ENCODE data around the gene WSCD2.
A peak's percentile ranks its signal among the peaks of the same experiment; 100 is the strongest.

WSCD2 gene

DNA sequence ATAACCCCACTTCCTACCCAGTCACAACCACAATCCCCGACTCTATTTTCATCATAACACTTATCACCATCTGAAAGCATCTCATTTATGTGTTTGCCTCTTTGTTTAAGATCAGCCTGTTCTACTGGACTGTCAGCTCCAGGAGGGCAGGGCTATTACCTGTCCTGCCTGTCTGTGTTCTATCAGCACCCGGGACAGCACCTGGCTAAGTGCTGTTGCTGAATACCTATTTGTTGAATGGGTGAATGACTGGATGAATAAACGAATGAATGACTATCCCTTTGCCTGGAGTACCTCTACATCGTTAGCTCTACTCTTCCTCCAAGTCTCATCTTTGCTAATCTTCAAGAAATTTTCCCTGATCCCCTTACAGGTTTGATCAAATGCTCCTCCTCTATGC, 69.0 kb downstream of the WSCD2 start:
- no peak for DNase-seq

DNA sequence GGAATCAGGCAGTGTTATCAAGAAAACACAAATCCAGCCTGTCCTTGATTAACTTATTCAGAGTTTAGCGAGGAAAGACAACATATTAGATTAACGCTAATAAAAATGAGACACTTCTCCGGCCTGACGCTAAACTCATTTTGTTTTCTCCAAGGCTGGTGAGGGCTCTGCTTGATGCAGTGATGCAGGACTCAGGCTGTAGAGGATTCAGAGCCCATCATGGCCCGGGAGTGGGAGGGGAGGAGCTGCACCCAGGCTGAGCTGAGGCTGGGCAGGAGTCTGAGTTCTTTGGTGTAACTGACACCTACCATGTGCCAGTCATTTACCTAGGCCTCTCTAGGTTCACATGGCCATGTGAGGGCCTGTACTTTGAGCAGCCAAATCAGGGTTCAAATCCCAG, 70.0 kb downstream of the WSCD2 start:
- DNase-seq, result no peak

DNA sequence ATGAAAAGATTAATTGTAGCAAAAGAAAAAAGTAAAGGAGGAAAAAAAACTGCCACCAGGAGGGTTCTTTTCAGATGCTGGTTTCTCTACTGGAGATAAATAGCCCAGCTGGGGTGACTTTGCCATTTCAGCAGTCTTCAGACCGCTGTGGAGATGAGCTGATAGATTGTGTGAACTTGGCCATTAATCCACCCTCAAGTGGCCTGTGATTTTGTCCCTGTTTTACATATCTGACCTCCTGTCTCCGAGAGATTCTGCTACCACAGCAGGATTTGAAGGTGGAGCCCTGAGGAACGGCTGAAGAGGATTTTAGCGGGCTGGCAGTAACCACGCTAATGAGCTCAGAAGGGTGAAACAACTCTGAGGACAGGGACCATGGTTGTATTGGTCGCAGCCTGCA, 72.7 kb downstream of the WSCD2 start:
- no peak for DNase-seq

DNA sequence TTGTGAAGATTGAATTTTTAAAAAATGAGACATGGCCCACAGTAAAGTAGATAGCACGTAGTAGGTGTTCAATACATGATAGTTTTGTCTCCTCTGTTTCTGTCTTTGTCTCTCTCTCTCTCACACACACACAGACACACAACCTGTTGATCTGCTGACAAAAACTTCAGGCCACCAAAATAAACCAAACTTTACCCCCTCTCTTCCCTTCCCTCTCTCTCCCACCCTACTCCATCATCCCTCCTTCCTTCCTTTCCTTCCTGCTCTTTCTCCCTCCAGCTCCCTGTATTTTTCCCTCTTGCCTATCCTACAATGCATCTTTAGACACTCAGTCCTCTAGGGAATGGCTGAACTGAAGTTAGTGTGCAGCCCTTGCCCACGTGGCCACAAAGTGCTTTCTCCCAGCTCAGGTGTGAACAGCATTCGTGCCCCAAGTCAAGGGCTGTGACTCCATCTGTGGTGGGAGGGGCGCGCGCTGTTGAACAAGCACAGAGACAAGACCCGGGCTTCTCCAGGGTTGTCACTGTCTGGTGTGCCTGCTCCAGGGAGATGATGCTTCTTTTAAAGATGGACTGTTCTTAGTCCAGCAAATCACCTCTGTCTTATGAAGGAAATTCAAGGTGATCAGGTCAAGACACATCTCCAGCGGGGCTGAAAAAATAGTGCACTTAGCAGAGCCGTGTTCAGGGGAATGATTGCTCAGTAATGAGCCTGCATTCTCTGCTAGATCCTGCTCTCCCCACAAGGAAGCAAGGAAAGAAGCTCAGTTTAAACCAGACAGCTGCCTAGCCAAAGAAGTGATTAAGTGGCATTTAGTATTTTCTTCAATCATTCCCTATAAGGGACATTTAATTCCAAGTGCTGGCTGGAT, 75.3 kb downstream of the WSCD2 start:
- DNase-seq, result no peak

DNA sequence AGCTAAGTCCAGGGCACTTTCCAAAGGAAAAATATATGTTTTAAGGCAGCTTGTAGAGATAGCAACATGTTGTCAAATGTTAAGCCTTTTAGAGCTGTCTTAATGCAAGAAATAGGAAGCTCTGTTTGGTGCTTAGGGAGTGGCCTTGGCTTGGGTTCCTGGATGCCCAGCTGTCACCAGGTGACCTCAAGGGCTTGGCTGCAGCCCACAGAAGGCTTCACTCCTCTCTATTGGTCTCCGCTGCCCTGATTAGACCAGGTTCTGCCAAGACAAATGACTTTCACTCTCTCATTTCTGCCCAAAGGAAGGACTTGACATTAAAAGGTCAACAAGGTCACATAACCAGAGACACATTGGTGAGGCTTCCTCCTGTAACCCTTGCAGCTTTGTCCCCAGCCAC, 76.8 kb downstream of the WSCD2 start:
- DNase-seq, result no peak

DNA sequence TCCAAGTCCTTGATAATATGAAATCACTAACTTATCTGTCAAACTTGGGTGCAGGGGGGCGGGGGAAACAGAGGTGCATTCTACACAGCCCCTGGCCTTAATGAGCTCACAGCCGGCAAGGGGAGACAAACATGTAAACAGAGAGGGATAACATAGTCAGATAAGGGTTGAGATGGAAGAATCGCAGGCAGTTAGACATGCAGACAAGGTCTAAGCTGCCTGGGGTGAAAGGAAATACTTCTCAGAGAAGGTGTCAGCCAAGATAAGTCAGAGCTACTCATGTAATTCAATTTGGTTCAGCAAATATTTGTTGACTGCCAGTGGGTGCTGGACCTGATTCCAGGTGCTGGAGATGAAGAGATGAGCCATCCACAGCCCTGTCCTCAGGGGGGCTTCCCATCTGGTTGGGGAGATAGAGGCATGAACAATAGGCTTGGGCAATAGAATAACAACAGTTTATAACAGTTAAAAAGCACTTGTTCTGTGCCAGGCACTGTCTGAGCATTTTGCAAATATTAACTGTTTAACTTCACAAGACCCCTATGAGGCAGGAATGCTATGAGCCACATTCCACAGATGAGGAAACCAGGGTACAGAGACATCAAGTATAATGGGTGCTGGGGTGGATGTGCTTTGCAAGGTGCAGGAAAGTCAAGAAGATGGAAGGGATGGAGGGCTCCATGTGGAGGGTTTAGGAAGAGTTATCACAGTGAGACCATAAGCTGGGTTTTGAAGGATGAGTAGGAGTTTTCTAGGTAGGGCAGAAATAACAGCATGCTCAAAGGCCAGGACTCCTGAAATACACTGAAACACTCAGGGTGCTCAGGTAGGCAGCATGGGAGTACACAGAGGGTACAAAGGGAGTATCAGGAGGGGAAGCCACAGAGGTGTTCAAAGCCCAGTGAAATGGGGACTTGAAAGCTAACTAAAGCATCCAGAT, 79.0 kb downstream of the WSCD2 start:
- DNase-seq, result no peak

DNA sequence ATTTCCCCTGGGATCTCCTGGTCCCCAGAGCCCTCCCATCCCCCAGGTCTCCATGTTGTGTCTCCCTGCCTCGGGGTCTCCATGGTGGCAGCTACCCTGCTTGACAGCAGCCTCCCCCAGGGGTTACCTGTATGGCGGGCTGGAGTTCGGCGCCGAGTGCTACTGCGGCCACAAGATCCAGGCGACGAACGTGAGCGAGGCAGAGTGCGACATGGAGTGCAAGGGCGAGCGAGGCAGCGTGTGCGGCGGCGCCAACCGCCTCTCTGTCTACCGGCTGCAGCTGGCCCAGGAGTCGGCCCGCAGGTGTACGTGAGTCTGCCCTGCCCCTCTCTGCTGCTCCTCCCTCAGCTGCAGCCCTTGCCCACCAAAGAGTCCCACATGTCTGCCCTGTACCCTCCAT, 80.9 kb downstream of the WSCD2 start:
- no peak for DNase-seq

DNA sequence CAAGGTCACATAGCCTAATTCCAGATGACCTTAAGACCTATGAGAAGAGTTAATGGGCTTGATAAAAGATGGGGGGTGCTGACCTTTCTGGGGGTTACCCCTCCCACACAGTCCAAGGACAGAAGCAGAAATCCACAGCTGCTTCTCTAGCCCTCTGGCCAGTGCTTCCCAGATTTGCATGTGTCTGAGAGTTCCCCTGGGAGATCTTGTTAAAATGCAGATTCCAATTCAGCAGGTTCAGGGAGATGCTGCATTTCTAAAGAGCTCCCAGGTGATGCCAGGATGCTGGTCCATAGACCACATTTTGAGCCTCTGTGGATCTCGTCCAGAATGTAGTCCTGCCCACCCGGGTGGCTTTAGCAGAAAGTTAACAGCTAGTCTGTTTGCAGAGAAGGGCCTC, 82.1 kb downstream of the WSCD2 start:
- DNase-seq, result no peak

DNA sequence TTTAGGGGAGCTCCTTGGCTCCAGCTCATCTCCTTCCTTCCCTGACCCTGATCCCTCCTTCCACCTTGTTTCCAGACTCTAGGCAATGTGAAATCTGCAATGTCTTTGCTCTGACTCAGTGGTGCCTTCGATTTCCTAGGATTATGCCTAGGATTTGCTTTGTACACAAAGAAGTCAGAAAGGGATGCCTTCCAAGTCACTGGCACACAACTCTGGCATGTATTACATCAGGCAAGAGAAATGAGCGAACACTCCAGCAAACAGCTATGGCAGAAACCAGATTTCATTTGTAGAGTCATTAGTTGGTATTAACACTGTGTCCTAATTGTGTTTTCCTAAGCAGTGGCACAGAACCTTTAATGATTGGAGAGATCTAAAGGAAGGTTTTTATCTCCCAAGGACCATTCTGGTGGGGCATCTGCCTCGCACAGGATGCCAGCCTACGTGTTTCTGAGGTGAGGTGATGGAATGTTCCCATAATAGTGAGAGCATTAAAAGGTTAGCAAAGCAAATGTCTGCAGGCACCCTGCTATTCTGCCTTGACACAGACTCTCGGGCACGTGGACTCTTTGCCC, 84.9 kb downstream of the WSCD2 start:
- no peak for DNase-seq

DNA sequence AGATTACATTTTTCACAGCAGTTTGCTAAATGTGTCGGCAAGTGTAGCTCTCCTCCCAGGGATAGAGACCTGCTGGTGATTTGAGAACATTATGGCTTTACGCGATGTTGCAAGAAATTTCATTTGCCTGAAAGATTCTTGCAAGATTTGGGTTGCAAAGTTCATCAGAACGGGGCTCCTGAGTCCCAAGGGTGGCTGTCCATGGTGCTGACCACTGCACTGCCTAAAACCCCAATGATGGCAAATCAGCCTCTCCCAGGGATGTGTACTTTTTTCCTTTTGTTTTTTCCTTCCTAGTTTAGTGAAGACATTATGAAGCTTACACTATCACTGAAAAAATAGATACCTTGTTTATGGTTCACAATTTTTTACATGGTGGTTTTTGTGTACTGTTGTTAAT, 85.4 kb downstream of the WSCD2 start:
- DNase-seq, result peak; percentile 27 to 71 (median 48)

DNA sequence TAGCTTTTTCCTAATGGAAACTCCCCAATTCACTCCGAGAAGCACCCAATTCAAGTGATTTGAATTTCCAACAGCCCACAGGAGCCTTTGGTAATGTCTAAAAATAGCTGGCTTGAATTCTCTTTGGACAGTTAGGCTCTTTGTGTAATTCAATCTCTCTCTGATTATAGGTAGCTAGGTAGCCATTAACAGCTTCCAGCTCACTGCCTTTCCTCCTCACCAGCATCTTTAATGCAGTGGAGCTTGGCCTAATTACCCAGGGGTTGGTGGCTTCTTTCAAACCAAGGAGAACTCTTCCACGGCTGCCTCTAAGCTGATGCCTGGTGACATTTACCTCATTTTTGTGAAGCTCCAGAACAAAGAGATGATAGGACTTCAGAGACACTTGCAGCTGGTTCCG, 86.4 kb downstream of the WSCD2 start:
- no peak for DNase-seq

DNA sequence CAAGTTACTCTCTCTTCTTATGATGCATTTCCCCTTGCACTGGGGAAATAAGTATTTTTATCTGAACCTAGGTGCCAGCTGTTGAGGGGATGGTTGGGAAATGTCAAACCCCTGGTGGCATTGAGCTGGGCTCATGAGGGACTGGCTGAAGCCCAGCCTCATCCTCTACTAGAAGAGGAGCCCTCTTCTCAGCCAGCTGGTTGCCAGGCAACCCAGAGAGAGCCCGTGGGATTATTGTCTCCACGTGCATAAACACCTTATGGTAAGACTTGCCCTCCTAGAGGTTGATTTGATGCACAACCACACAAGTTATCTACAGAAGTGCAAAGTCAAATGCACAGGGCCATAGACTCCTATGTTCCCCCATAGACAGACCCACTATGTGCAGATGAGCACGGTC, 89.8 kb downstream of the WSCD2 start:
- DNase-seq, result no peak

DNA sequence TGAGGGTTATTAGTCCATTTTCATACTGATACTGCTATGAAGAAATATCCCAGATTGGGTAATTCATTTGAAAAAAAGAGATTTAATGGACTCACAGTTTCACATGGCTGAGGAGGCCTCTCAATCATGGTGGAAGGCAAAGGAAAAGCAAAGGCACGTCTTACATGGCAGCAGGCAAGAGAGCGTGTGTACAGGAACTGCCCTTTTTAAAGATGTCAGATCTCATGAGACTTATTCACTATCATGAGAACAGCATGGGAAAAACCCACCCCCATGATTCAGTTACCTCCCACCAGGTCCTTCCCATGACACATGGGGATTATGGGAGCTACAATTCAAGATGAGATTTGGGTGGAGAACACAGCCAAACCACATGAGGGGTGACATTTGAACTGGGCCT, 96.0 kb downstream of the WSCD2 start:
- DNase-seq, result peak in 1 of 4 experiments; percentile 4

DNA sequence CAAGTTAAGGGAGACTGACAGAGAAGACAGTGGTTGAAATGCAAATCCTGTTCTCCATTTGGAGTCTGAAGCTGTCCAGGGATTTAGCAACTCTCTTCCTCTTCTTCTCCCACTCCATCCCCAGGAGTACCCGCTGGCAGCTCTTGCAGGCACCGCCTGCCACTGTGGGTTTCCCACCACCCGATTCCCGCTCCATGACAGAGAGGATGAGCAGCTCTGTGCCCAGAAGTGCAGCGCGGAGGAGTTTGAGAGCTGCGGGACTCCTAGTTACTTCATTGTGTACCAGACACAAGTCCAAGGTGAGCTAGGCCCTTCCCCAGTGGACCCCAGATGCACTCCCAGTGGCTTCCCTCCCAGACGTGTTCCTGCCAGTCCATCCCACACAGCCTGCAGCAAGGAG, 97.8 kb downstream of the WSCD2 start:
- no peak for DNase-seq

DNA sequence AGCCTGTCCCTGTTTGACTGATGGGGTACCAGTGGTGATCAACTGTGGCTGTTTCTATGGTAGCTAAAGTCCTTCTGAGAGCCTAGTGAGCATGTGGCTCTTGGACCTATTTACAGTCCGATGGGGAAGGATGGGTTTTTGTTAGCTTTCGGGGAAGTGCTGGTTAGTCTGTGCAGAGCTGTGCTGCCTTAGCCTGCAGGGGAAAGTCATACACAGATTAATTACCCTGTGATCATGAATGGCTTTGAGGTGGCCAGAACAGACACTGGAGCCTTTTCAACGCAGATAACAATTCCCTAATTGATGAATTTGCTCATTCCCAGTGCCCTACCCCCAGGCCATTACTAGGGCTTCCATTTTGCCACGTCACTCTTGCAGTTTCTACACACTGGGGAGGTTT, 99.7 kb downstream of the WSCD2 start:
- no peak for DNase-seq

DNA sequence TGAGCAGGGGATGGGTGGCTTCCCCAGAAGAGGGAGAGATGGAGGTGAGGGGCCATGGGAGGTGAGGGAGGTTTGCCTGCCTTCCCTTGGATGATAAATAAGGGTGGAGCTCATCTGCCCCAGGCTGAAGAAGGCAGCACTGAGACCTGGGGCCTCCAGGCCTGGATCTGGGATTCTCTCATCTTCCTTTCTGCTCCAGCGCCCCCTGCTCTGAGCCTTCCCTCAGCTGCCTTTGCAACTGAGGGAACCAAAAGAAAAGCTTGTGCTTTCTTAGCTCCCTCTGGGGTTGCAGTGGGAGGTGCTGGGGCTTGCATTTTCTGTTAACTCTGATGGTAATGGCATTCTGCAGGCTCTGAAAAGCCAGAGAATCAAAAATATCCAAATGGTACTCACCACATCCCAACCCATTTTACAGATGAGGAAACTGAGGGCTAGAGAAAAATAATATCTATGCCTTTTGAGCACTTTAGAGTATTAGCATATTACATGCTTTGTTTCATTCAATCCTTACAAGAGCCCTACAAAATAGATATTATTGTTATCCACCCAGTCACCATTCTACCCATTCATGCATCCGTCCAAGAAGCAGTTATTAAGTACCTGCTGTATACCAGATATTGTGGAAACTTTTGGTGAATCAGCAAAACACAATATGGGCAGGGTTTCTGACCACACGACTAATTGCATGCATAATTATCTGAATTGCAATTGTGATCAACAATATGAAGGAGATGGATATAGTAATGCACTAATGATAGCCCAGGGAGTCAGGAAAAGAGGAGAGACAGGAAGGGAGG, 102.2 kb downstream of the WSCD2 start:
- no peak for DNase-seq

DNA sequence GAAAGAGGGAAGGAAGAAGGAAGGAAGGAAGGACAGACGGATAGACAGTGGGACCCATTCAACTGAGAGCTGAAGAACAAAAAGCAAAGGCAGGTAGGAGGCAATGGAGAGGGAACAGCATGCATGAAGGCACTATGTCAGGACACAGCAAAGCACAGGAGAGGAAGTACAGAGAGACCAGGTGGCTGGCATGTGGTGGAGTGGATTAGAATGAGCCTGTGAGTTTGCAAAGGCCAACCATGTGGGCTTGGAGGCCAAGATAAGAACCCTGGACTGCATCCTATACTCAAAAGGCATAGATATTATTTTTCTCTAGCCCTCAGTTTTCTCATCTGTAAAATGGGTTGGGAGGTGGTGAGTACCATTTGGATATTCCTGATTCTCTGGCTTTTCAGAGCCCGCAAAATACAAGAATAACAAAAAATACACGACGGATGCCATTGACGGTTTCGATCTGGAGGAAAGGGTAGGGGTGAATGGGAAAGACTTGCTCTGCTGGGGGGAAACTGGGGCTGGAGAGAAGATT, 102.9 kb downstream of the WSCD2 start:
- no peak for DNase-seq

DNA sequence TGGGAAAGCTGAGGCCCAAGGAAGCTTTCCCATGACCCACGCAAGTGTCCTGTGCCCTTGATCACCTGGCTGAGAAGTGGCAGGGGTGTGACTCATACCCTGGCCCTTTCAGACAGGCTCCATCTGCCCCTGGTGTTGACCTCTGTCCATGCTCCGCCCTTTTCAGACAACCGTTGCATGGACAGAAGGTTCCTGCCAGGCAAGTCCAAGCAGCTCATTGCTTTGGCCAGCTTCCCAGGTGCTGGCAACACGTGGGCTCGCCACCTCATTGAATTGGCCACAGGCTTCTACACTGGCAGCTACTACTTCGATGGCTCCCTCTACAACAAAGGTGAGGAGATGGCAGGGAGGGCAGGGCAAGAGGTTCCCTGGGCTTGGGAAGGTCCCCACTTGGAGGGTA, 103.5 kb downstream of the WSCD2 start:
- DNase-seq, result no peak

DNA sequence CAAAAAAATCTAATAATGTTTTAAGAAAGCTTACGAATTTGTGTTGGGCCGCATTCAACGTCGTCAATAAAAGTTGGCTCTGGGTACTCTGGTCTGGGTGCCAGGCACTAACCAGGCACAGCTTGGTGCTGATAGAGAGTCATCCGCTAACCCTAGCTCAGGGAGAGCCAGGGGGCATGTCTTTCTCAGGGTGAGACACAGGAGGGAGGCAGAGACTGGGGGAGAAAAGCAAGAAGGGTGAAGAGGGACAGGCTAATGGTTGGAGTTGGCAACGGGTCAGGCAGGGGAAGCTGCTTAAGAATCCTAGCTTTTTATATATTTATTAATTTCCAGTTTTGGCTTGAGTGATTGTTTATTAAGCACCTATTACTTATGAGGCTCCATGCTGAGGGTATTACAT, 105.1 kb downstream of the WSCD2 start:
- peak; percentile 30 to 65 (median 58) for DNase-seq

DNA sequence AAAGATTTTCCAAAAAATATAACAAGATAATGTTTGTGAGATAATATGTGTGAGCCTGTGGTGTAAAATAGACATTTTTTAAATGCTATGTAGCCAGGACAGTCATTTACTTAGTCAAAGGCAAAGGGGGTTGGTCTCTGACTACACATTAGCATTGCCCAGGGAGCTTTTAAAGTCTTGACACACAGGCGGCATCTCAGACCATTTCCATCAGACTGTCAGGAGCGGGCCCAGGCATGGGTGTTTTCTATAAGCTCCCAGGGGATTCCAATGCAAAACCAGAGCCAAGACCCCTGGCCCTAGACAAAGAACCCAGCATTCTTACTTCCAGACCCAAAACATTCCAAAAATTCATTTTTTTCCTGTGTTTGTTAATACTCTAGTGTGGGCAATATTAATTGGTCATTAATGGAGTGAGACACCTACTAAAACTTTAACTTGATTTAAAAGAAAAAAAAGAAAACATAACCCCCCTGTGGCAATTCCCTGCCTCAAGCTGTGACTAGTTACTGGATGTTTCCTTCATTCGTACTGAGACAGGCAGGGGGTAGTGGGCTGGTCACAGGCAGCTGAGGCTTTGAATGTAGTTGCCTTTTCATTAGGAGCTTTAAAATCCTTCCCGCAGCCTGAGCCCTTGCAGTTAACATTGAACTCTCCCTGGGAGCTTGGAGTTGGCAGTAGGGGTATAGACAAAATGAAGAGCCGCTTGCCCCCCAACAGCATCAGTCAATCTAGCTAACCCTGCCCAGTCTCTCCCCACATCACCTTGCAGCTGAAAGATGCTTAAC, 106.3 kb downstream of the WSCD2 start:
- no peak for DNase-seq

DNA sequence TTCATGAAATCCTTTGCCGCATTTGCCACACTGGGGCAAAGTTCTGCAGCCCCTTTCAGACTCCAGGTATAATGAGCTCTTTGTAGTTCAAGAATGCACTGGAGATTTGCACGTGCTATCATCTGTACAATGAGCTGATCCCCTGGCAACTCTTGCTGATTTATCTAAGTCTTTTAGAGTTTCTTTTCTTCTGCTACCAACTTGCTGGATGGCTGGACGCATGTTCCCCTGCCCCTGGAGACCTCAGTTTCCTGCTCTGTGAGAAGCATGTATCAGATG, 106.8 kb downstream of the WSCD2 start:
- DNase-seq, result no peak

DNA sequence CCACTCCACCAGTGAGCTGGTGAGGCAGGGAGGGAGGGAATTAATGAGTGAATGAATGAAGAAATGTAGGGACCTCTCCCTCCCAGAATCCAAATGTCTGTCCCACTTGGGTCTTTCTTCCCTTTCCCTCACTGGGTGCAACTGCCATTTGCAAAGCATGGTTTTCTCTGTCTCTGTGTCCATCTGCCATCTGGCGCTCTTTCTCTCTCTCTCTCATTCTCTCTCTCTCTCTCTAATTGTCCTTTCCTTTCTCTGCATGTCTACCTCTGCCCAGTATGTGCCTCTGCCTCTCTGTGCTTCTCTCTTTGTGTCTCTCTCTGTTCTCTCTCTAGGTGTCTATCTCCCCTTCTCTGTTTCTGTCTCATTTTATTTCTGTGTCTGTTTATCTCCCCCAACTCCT, 107.3 kb downstream of the WSCD2 start:
- DNase-seq, result no peak
